CD8-positive, alpha-beta memory T cell (primary cell): ENCODE data around the gene ZNF516. TPM values are rescaled to one million over a fixed set of nuclear protein-coding genes. Genes with fewer than 3 reads are reported as not detected.

ENCODE experiments used
- CTCF ChIA-PET: fragments of 350-600 bp; sonication (Branson Sonifier 250); formaldehyde crosslinking; loops from one replicate; lab custom pipeline; 2021; ENCODE audit warnings: antibody characterized with exemption; lab: Charles Lee
- POLR2A ChIA-PET: fragments of 350-600 bp; sonication (Branson Sonifier 250); formaldehyde crosslinking; loops from one replicate; lab custom pipeline; 2021; ENCODE audit warnings: antibody characterized with exemption; lab: Charles Lee
- DNase-seq, 5 donors: peaks; one replicate each; pipeline versions ENCODE4 v3.0.0 to v3.0.0-alpha.2; 2020 to 2022; ENCODE audit warnings: mixed read lengths in 1 of 5
- H3K27ac ChIP-seq: one replicate; pipeline ENCODE4 v1.7.0; 2013; ENCODE audit warnings: low read depth, mild to moderate bottlenecking, low read length, moderate library complexity
- H3K27me3 ChIP-seq: 2 replicates; pipeline ENCODE4 v1.7.0; 2013; ENCODE audit warnings: low read length, mild to moderate bottlenecking; ENCODE audit not compliant: insufficient read depth, poor library complexity, severe bottlenecking
- H3K36me3 ChIP-seq: 2 replicates; pipeline ENCODE4 v1.7.0; 2013; ENCODE audit warnings: mild to moderate bottlenecking, low read length, moderate library complexity; ENCODE audit not compliant: insufficient read depth
- H3K4me1 ChIP-seq: 2 replicates; pipeline ENCODE4 v1.7.0; 2013; ENCODE audit warnings: mild to moderate bottlenecking, low read length, moderate library complexity; ENCODE audit not compliant: insufficient read depth
- H3K4me3 ChIP-seq: 2 replicates; pipeline ENCODE4 v1.7.0; 2013; ENCODE audit warnings: mild to moderate bottlenecking, low read length
- H3K9me3 ChIP-seq: 2 replicates; pipeline ENCODE4 v1.7.0; 2013; ENCODE audit warnings: mild to moderate bottlenecking, low read length
- H3K27ac Mint-ChIP-seq, 8 donors: one replicate each; pipeline ENCODE4 v1.8.0; 2020 to 2021; ENCODE audit warnings: mixed read lengths in 8 of 8, mild to moderate bottlenecking in 6 of 8, inconsistent platforms in 3 of 8, moderate library complexity in 3 of 8
- H3K27me3 Mint-ChIP-seq, 2 donors: one replicate each; pipeline ENCODE4 v1.8.0; 2020 to 2021; ENCODE audit warnings: mixed read lengths in 2 of 2, mild to moderate bottlenecking in 1 of 2, moderate library complexity in 1 of 2
- H3K36me3 Mint-ChIP-seq, 3 donors: one replicate each; pipeline ENCODE4 v1.8.0; 2020 to 2021; ENCODE audit warnings: mixed read lengths in 3 of 3, inconsistent platforms in 1 of 3, mild to moderate bottlenecking in 1 of 3
- H3K4me1 Mint-ChIP-seq, 3 donors: one replicate each; pipeline ENCODE4 v1.8.0; 2020 to 2021; ENCODE audit warnings: mixed read lengths in 3 of 3, inconsistent platforms in 1 of 3, mild to moderate bottlenecking in 1 of 3
- H3K4me3 Mint-ChIP-seq, 7 donors: one replicate each; pipeline ENCODE4 v1.8.0; 2020 to 2021; ENCODE audit warnings: mixed read lengths in 7 of 7, mild to moderate bottlenecking in 6 of 7, moderate library complexity in 4 of 7, inconsistent platforms in 2 of 7
- H3K9me3 Mint-ChIP-seq, 5 donors: one replicate each; pipeline ENCODE4 v1.8.0; 2020 to 2022; ENCODE audit warnings: mixed read lengths in 5 of 5, mild to moderate bottlenecking in 3 of 5, moderate library complexity in 2 of 5, inconsistent platforms in 1 of 5
- polyA plus RNA-seq: library from polyadenylated mRNA; unstranded; fragments of 300-500 nt; fragmentation: Illumina TruSeq; gene quantifications from one replicate; pipeline ENCODE4 v1.2.3, GENCODE V29; 2021
- total RNA-seq, 2 experiments: library from RNA; stranded (reverse); gene quantifications; one replicate each; pipeline ENCODE4 v1.2.3, GENCODE V29; 2021

The ZNF516 gene
- total and polyA plus RNA-seq, 3 experiments from 2014 or later: 1.3 to 1.9 (median 1.6) TPM

DNA sequence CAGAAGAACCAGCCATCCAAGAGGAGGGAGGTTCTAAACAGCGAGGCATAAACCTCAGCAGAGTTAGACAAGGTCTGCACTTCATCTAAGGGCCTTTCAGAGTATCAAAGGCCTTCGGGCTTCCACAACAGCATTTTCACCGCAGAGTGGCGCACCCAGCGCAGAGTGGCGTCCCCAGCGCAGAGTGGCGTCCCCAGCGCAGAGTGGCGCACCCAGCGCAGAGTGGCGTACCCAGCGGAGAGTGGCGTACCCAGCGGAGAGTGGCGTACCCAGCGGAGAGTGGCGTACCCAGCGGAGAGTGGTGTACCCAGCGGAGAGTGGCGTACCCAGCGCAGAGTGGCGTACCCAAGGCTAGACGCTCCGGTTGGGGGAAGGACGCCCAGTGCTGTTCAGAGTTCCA lies 137.9 kb downstream of the ZNF516 start:
- H3K4me1 ChIP-seq: no peaks in the 10 kb centered on the region
- Mint-ChIP-seq H3K9me3 (no peaks in the 10 kb centered on the region), H3K4me1 (no peaks in the 10 kb centered on the region), H3K4me3 (no peak overlapping the region), H3K27ac (no peak overlapping the region), H3K27me3 (peaks cover 3 to 7% of the 10 kb centered on the region in 2 donors), H3K36me3 (no peaks in the 10 kb centered on the region)
- H3K4me3 ChIP-seq: no peak overlapping the region
- POLR2A ChIA-PET: no interaction called here
- H3K27ac ChIP-seq: no peak overlapping the region
- CTCF ChIA-PET: no interaction called here
- no peak for DNase-seq
- no peaks in the 10 kb centered on the region for H3K27me3 ChIP-seq
- H3K36me3 ChIP-seq: no peaks in the 10 kb centered on the region
- no peaks in the 10 kb centered on the region for H3K9me3 ChIP-seq

DNA sequence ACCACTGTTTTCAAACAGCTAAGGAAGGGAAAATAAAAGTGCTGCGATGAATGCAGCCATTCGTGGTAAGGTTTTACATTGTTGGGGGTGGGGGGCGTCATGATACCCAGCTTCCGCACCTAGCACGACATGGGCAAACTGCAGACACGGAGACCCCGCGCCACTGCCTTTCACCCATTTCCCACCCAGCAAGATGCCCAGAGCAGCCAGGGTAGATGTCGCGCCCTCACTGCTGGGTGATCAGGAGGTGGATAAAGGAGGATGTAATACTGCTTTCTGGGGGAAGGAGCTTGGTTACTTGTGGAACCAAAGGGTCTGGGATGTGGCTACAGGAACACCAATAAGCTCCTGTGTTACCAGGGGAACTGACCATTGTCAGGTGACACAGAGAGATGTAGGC lies 138.4 kb downstream of the ZNF516 start:
- Histone ChIP-seq H3K9me3 (no peaks in the 10 kb centered on the region), H3K4me1 (no peaks in the 10 kb centered on the region), H3K27ac (no peak overlapping the region), H3K36me3 (no peaks in the 10 kb centered on the region), H3K4me3 (no peak overlapping the region), H3K27me3 (no peaks in the 10 kb centered on the region)
- no peak for DNase-seq
- ChIA-PET POLR2A (no interaction called here), CTCF (no interaction called here)
- Mint-ChIP-seq H3K9me3 (no peaks in the 10 kb centered on the region), H3K27me3 (peaks cover 0 to 7% of the 10 kb centered on the region in 2 donors), H3K4me3 (no peak overlapping the region), H3K27ac (no peak overlapping the region), H3K36me3 (no peaks in the 10 kb centered on the region), H3K4me1 (no peaks in the 10 kb centered on the region)

DNA sequence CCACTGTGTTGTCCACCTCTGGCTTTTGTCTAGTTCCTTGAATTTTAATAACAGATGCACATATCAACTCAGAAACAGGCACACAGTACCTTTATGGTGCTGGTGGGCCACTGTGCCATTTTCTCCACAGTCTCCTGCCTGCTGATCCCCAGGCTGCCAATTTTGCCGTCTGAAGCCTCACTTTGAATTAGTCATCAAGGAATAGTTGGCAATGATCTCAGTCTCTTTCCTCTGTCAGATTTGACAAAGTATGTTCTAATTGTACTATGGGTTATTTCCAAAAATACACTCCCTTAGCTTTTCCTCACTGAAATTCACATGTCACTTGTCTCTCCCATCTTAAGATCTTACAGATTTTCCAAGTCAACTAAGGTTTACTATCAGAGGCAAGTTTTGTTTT lies 140.7 kb downstream of the ZNF516 start:
- Mint-ChIP-seq H3K4me3 (no peak overlapping the region), H3K4me1 (peaks cover 0 to under 1% (median 0%) of the 10 kb centered on the region in 3 donors), H3K27me3 (peaks cover 2% of the 10 kb centered on the region in 2 donors), H3K27ac (no peak overlapping the region), H3K36me3 (no peaks in the 10 kb centered on the region), H3K9me3 (no peaks in the 10 kb centered on the region)
- Histone ChIP-seq H3K27ac (no peak overlapping the region), H3K36me3 (no peaks in the 10 kb centered on the region), H3K4me3 (no peak overlapping the region), H3K4me1 (peaks cover under 1% of the 10 kb centered on the region), H3K27me3 (no peaks in the 10 kb centered on the region), H3K9me3 (no peaks in the 10 kb centered on the region)
- CTCF ChIA-PET: no interaction called here
- no peak for DNase-seq
- POLR2A ChIA-PET: no interaction called here

DNA sequence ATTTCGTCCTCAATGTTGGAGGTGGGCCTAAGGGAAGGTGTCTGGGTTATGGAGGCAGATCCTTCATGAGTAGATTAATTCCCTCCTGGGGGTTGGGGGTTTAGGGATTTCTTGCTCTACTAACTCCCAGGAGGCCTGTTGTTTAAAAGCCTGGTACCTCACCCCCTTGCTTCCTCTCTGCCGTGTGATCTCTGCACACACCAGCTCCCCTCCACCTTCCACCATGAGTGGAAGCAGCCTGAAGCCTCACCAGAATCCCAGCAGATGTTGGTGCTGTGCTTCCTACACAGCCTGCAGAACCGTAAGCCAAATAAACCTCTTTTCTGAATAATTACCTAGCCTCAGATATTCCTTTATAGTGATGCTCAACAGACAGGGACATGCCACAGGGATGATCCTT lies 141.5 kb downstream of the ZNF516 start:
- peaks cover 3 to 8% of the 10 kb centered on the region in 2 donors for H3K27me3 Mint-ChIP-seq
- H3K9me3 Mint-ChIP-seq: no peaks in the 10 kb centered on the region
- Histone ChIP-seq H3K27ac (no peak overlapping the region), H3K4me3 (no peak overlapping the region), H3K4me1 (peaks cover 7% of the 10 kb centered on the region), H3K27me3 (no peaks in the 10 kb centered on the region), H3K9me3 (no peaks in the 10 kb centered on the region), H3K36me3 (no peaks in the 10 kb centered on the region)
- H3K27ac Mint-ChIP-seq: no peak overlapping the region
- no peaks in the 10 kb centered on the region for H3K36me3 Mint-ChIP-seq
- DNase-seq: no peak
- ChIA-PET POLR2A (no interaction called here), CTCF (no interaction called here)
- peaks cover 3 to 6% (median 5%) of the 10 kb centered on the region in 3 donors for H3K4me1 Mint-ChIP-seq
- no peak overlapping the region for H3K4me3 Mint-ChIP-seq

DNA sequence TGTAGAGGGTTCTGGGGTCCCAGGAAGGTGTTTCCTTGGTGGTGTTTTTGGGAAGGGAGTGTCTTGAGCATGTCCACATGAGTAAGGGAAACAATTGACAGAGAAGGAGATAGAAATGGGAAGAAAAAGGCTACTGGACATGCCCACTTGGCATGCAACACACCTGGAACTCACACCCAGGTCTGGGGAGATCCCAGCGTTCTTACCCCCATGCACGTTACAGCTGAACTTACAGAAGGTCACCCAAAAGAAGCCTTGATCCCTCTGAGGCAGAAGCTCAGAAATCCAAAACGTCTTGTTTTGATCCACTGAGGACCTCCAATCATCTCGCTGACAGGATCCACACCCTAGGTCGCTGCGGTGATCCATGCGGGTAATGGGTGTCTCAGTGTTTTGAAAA lies 142.0 kb downstream of the ZNF516 start:
- H3K9me3 ChIP-seq: no peaks in the 10 kb centered on the region
- H3K27me3 ChIP-seq: no peaks in the 10 kb centered on the region
- peaks cover 3 to 8% of the 10 kb centered on the region in 2 donors for H3K27me3 Mint-ChIP-seq
- no peak for DNase-seq
- H3K36me3 ChIP-seq: no peaks in the 10 kb centered on the region
- no peak overlapping the region for H3K4me3 Mint-ChIP-seq
- no peak overlapping the region for H3K27ac Mint-ChIP-seq
- peaks cover 3 to 6% (median 5%) of the 10 kb centered on the region in 3 donors for H3K4me1 Mint-ChIP-seq
- no peak overlapping the region for H3K27ac ChIP-seq
- ChIA-PET CTCF (no interaction called here), POLR2A (no interaction called here)
- no peaks in the 10 kb centered on the region for H3K9me3 Mint-ChIP-seq
- no peaks in the 10 kb centered on the region for H3K36me3 Mint-ChIP-seq
- H3K4me3 ChIP-seq: no peak overlapping the region
- peaks cover 7% of the 10 kb centered on the region for H3K4me1 ChIP-seq

DNA sequence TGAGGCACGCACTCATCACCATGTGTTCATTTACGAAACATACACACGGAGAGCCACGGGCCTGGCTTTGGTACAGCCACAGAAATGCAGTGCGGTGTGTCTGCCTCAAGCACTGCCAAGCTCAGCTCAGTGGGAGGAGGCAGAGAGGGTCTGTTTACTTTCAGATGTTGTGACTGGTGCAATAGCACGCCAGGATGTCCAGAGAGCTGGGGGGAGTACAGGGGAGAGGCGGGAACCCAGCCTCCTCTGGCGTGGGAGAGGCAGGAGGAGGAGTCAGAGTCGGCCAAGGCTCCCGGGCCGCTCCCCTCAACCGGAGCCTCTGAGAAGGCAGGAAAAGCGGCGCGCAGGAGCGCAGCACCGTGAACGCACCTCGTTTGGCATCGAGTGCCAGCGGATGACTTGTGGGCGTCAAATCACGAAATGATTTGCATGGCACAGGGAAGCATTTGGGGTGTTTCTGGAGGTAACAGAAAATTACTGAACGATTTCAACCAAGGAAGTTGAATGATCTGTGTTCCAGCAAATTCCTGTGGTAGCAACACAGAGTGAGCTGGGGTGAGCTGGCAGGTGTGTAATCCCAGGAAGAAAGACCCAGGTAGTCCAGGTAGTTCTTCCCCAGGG lies 143.0 kb downstream of the ZNF516 start:
- H3K4me3 Mint-ChIP-seq: no peak overlapping the region
- H3K4me1 Mint-ChIP-seq: peaks cover 3 to 6% (median 5%) of the 10 kb centered on the region in 3 donors
- Histone ChIP-seq H3K9me3 (no peaks in the 10 kb centered on the region), H3K27ac (no peak overlapping the region), H3K4me3 (no peak overlapping the region), H3K4me1 (peaks cover 7% of the 10 kb centered on the region), H3K36me3 (no peaks in the 10 kb centered on the region), H3K27me3 (no peaks in the 10 kb centered on the region)
- H3K9me3 Mint-ChIP-seq: no peaks in the 10 kb centered on the region
- H3K27me3 Mint-ChIP-seq: peaks cover 3 to 8% of the 10 kb centered on the region in 2 donors
- no peaks in the 10 kb centered on the region for H3K36me3 Mint-ChIP-seq
- ChIA-PET CTCF (no interaction called here), POLR2A (no interaction called here)
- DNase-seq: no peak
- no peak overlapping the region for H3K27ac Mint-ChIP-seq

DNA sequence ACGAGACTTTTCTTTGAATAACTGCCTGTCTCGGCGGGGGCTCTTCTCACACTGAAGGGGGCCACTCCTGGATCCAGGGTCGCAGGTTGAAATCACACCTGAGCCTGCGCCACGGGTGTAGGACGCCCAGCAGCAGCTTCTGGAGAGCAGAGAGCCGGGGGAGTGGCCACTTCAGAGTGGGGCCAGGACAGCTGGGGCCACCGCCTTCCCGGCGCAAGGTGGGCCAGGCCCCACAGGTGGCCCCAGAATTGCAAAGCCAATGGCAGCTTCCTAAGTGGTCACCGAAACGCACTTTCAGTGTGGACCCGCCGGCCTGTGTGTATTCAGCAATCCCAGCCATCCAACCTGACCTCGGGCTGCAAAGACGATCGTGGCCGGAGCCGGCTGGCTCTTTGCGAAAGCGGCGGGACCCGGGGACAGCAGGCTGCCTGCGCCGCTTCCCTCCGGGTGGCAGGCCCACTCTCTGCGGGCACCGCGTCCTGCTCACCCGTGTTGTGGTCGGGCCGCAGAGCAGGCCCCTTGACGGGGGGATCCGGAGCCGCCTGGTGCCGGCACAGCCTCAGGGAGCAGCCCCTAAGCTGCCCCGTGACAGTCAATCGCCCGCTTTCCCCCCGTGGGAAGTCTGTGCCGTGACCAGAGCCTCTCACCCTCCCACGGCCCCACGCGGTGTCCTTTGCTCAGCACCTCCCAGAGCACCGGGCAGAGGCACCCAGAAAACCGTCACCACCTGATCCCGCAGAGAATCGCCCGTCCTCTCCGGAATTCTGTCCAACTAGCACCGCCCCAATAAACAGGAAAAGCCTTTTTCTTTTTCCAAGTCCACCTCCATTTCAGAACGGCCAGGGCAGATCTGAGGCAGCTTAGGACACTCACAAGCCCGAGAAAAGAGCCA lies 144.7 kb downstream of the ZNF516 start:
- Mint-ChIP-seq H3K27me3 (peaks cover 3 to 8% of the 10 kb centered on the region in 2 donors), H3K27ac (no peak overlapping the region), H3K4me1 (peaks cover 3 to 6% (median 5%) of the 10 kb centered on the region in 3 donors), H3K36me3 (no peaks in the 10 kb centered on the region), H3K9me3 (no peaks in the 10 kb centered on the region), H3K4me3 (no peak overlapping the region)
- no peak for DNase-seq
- H3K4me3 ChIP-seq: no peak overlapping the region
- no peaks in the 10 kb centered on the region for H3K36me3 ChIP-seq
- no peaks in the 10 kb centered on the region for H3K27me3 ChIP-seq
- CTCF ChIA-PET: no interaction called here
- peaks cover 7% of the 10 kb centered on the region for H3K4me1 ChIP-seq
- H3K27ac ChIP-seq: no peak overlapping the region
- POLR2A ChIA-PET: no interaction called here
- H3K9me3 ChIP-seq: no peaks in the 10 kb centered on the region

DNA sequence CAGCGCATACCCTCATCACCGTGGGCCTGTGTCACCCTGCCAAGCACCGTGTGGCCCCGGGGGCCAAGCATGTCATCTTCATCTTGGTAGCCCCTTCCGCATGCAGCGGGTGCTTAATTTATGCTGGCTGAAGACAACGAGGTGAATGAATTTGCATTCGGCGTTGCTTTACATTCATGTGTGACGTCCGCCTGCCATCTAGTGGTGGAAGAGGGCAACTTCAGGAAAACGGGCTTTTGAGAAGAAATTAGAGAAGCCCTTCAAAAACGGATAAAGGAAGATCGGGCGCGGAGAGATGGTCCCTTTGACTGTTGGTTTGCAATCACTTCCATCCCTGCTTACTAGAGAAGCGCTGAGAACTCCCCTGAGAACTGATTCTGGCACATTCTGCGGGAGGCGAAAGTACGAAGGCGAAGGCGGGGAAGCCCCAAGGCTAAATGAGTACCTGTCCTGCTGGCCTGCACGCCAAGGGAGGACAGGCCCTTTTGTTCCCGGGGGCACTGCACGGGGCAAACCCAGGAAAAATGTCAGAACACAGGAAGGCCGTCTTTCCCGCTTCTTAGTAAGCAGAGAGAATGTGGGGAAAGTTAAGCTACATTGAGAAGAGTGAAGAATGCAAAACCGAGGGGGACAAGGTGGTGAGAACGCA lies 145.9 kb downstream of the ZNF516 start:
- POLR2A ChIA-PET: no interaction called here
- Mint-ChIP-seq H3K4me3 (no peak overlapping the region), H3K4me1 (peaks cover 3 to 6% (median 5%) of the 10 kb centered on the region in 3 donors), H3K27ac (no peak overlapping the region), H3K9me3 (no peaks in the 10 kb centered on the region), H3K36me3 (no peaks in the 10 kb centered on the region), H3K27me3 (peaks cover 3 to 8% of the 10 kb centered on the region in 2 donors)
- Histone ChIP-seq H3K4me3 (no peak overlapping the region), H3K27ac (no peak overlapping the region), H3K9me3 (no peaks in the 10 kb centered on the region), H3K36me3 (no peaks in the 10 kb centered on the region), H3K27me3 (no peaks in the 10 kb centered on the region), H3K4me1 (peaks cover 7% of the 10 kb centered on the region)
- DNase-seq: peak; percentile 32 to 62 (median 40)
- CTCF ChIA-PET: interaction anchor here (1.5 kb wide), 1 partner anchor 1703 kb away, joined by 3 read pairs; no protein-coding TSS in a partner anchor
